Activated gamma-delta T cell treated with Interleukin-2 at 50 U/mL for 16 hours (primary cell): ENCODE measurements around the gene MAX.

Experiments used
- DNase-seq: peaks from one replicate; pipeline ENCODE4 v3.0.0-alpha.2; 2020

MAX gene, protein sequence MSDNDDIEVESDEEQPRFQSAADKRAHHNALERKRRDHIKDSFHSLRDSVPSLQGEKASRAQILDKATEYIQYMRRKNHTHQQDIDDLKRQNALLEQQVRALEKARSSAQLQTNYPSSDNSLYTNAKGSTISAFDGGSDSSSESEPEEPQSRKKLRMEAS

GRCh38 chr14:65102441-65103149 lies at the start of gene MAX:
TSS of gene MAX (minus strand) at chr14:65102517. CDS start at chr14:65102339, 178 bp downstream.
- DNase-seq, result peak; percentile 98

GRCh38 chr14:65151609-65151956 lies 49.3 kb upstream of the MAX start:
- DNase-seq, result no peak

- DNase-seq, result no peak
Observed at GRCh38 chr14:65150898-65151608, 48.7 kb upstream of the MAX start.

- no peak for DNase-seq
Observed at GRCh38 chr14:65149116-65149515, 46.8 kb upstream of the MAX start.

DNA sequence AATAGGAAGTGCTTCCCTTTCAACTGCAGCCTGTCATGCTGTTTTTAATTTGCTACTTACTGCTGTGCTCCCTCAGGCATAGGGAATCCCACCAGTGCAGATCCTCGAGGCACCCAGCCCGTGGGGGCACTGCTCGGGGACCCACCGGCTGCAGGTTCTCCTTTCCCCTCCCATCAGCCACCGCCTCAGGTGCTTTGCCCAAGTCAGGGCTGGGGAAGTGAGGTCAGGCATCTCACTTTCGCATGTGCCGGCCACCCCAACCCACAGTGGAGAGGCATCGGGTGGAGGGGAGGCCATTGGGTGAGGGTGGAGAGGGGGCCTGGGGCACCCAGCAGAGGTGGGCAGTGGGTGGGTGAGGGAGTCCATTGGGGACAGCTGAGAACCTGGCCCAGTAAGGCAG lies 41.9 kb upstream of the MAX start:
- no peak for DNase-seq

DNA sequence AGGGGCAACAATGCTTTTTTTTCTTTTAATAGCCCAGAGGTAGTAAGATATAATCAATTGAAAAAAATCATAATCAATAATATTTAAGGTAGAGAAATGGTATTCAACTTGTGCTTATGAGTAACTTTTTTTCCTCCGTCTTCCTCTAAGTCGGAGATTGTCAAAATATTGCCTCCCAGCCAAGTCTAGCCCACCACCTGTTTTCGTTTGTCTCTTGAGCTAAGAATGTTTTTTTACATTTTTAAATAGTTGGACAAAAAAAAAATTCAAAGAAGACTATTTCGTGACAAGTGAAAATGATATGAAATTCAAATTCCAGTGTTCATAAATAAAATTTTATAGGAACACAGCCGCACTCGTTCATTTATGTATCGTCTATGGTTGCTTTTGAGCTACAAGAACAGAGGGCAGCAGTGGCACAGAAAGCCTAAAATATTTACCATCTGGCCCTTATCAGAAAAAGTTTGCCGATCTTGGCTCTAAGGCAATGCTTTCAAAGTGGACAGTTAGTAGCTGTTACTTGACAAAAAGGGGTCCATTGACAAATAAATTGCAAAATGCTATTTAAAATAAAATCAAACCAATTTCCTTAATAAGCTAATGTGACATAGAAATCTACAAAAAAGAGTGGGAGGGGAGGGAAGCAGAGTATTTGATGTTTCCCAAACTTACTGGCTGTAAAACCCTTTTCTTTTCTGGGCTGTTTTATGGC lies 40.8 kb upstream of the MAX start:
- DNase-seq, result no peak

DNA sequence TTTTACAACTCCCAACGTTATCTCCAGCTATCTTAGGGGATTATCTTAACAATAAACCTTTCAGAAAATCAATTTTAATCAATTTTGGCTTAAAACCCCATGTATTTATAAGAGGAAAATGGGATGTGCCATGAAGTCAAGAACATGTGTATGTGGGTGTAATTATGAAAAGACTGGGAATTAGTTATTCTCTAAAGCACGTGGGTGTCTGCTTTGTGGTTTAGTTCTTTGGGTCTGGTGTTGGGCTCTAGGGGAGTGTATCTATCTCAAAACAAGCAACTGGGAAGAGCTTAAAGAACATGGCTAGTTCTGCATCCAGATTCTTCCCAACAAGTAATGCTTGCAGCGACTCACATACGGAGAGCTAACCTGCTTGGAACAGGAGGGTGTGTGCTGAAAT lies 40.1 kb upstream of the MAX start:
- no peak for DNase-seq

DNA sequence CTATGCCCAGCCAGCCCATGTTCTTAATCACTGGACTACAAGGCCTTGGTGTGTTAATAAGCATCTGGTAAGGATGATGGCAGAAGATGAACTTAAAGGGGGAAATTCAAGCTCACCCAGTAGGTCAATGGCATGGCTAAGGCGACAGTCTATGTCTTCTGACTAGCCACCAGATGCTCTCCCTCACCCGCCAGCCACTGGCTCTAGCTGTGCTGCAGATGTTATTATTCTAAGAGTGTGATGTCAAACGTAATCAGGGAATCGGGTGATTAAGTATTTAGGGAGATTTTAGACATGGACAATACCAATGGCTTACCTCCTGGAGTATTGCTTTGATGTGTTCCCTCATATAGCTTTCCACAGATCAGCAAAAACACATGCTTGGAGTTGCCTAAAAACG lies 39.2 kb upstream of the MAX start:
- no peak for DNase-seq

DNA sequence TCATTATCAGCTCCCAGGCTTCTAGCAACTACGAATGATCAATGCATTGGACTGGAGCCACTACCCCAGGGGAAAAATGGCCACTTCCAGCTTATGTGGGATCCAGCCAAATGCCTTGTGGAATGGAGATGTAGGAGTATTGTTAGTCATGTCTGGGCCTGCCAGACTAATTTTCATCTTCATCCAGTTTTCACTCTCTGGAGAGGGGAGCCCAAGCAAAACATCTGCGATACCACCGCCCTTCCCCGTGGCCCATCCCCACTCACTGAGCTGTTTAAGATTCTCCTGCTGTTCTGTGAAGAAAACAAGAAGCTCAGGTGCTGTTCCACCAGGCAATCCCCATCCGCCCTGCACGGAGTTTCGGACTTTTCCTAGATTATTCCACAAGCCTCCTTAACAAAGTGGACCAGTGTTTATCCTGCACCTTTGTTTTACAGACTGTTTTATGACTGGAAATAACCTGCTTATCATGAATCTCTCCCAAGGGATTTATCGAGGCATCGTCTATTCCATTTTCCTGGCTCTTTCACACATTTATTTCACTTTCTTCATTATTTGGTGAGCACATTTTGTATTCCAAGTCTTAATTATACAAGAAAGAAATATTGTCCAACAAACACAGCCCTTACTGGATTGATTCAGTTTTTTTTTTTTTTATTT lies 35.5 kb upstream of the MAX start:
- no peak for DNase-seq

GRCh38 chr14:65134651-65135579 lies 32.6 kb upstream of the MAX start:
- no peak for DNase-seq

DNA sequence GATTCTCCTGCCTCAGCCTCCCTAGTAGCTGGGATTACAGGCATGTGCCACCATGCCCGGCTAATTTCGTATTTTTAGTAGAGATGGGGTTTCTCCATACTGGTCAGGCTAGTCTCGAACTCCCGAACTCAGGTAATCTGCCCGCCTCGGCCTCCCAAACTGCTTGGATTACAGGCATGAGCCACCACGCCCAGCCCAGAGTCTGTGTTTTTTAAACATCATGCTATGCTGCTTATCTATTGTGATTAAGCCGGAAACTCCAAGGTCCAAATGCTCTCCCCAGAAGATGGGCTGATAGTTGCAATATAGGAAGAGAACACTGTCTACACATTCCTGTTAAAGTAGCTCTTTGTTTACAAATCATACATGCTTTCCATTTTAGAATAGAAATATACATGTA lies 30.5 kb upstream of the MAX start:
- DNase-seq, result no peak

- DNase-seq, result no peak
Observed at GRCh38 chr14:65131301-65131701, 29.0 kb upstream of the MAX start.

- DNase-seq, result no peak
Observed at GRCh38 chr14:65128096-65128495, 25.8 kb upstream of the MAX start.

DNA sequence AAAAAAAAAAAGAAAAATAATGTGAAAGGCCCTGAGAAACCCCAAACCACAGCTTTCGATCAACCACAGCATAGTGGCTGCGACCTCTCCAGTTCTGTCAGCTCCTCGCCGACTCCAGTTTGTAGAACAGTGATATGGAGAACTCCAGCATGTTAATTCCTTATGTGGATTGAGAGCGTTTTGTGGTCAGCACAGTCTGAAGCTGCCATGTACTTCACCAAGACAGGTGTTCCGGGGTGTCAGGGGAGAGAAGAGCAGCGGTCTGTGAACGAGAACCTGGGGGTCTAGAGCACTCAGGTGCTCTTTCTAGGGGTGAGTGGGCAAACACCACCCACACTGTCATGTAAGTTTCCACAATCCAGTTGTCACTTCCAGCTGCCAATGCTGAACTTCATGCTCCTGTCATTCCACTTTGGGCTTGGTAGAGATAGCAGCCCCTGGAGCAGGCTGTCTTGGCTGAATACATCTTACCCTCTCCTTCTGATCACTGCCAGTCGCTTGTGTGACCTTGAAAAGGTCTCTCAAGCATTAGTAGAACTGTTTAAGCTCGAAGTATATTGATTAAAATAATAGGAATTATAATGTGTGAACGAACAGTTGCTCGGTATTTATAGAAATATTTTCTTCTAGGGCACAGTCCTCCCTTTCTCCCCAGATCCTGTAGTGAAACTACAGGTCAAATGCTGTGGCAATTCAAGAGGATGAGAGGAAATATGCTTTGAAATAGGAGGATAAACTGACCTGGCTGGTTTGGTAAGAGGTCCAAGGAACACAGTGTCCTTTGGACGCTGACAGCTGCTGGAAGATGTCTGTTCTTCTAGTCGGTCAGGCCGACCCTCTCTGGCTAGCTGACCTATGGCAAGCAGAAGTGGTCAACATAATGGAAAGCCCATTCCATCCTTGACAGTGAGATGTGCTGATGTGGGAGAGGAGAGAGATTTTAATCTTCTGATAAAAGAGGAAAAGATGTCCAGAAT lies 15.7 kb upstream of the MAX start:
- DNase-seq, result no peak

DNA sequence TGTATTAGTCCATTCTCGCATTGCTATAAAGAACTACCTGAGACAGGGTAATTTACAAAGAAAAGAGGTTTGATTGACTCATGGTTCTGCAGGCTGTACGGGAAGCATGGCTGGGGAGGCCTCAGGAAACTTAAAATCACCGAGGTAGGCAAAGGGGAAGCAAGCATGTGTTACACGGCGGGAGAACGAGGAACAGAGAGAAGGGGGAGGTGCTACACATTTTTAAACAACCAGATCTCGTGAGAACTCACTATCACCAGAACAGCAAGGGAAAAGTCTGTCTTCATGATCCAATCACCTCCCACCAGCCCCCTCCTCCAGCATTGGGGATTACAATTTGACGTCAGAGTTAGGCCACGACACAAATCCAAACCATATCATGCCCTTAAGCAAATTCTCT lies 13.3 kb upstream of the MAX start:
- no peak for DNase-seq

GRCh38 chr14:65110525-65110924 lies 8.2 kb upstream of the MAX start:
- no peak for DNase-seq

- DNase-seq, result no peak
Observed at GRCh38 chr14:65109357-65109756, 7.0 kb upstream of the MAX start.

DNA sequence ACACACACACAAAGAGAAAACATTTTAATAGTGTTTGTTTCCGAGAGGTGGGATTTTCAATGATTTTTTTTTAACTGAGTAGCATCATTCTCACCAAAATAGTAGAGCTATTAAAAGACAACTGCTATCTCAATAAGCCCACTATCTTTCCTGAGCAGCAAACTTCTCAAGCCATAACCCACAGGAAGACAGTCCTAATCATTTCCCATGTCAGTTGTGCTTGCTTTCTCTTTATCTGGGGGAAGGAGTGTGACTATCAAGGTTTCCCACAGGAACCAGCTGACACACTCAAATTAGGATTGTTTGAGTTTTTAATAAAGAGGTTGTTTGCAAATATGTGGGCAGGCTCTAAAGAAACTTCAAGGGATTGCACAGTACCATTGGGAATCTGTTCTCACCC lies 4.9 kb upstream of the MAX start:
- no peak for DNase-seq

DNA sequence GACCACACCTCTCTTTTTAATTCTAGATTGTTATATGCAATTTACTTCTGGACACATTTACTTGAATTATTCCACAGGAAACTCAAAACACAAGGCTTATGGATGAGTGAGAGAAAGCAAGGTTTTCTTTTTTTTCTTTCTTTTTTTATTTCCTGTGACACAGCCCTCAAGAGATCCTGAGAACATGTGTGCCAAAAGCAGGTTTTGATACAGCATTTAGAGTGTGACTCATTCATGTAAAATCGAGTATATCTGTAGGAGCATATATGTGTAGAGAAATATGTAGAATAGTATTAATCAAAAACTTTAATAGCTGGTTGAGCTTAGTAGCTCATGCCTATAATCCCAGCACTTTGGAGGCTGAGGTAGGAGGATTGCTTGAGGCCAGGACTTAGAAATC lies 4.4 kb upstream of the MAX start:
- no peak for DNase-seq

GRCh38 chr14:65106316-65106715 lies 4.0 kb upstream of the MAX start:
- DNase-seq, result no peak

GRCh38 chr14:65104791-65105190 lies 2.5 kb upstream of the MAX start:
- no peak for DNase-seq
